A549 (cell line): ENCODE results near the gene KIF13A. TPM values are rescaled to one million over a fixed set of nuclear protein-coding genes. Genes with fewer than 3 reads are reported as not detected.
A peak's percentile ranks its signal among the peaks of the same experiment; 100 is the strongest.

Experiments
- ATAC-seq, 2 experiments: fragments of 200-7000 bp in 1 of 2; fragments of >200 bp in 1 of 2; cut with Nextera tagmentation in 1 of 2; cut with Tn5 transposase in 1 of 2; 3 replicates each; pipeline versions ENCODE4 v1.8.0 to v1.9.1; 2018 to 2020; ENCODE audit warnings: mild to moderate bottlenecking in 1 of 2, moderate library complexity in 1 of 2
- CTCF ChIA-PET: fragments of 300-600 bp; sonication (Branson Sonifier 250); formaldehyde crosslinking; extraction: SDS; loops from one replicate; lab custom pipeline; 2021; ENCODE audit warnings: antibody characterized with exemption, inconsistent platforms; lab: Yijun Ruan, JAX
- POLR2A ChIA-PET: fragments of 350-600 bp; formaldehyde crosslinking; extraction: SDS; loops from one replicate; lab custom pipeline; 2021; ENCODE audit warnings: antibody characterized with exemption, inconsistent platforms; lab: Yijun Ruan, JAX
- DNase-seq, 2 experiments: peaks; one replicate each; pipeline versions ENCODE4 v3.0.0 to v3.0.0-alpha.2; 2011 to 2016; ENCODE audit warnings: low read depth in 1 of 2, low spot score in 1 of 2
- FAIRE-seq: peaks from 2 replicates; lab custom pipeline; 2011; peaks lifted over from hg19 to GRCh38; lab: Jason Lieb, UNC
- H3K27ac ChIP-seq, 2 experiments: fragments of >200 bp; sonication (Bioruptor Twin); formaldehyde crosslinking; 3 replicates each; pipeline ENCODE4 v1.5.1; 2016 to 2017
- H3K4me1 ChIP-seq: fragments of >200 bp; sonication (Bioruptor Twin); formaldehyde crosslinking; 3 replicates; pipeline ENCODE4 v1.6.1; 2016
- H3K4me2 ChIP-seq: fragments of >200 bp; sonication (Bioruptor Twin); formaldehyde crosslinking; 3 replicates; pipeline ENCODE4 v1.6.1; 2016
- H3K4me3 ChIP-seq: fragments of >200 bp; sonication (Bioruptor Twin); formaldehyde crosslinking; 3 replicates; pipeline ENCODE4 v1.5.1; 2016
- H3K9me3 ChIP-seq: fragments of >200 bp; sonication (Bioruptor Twin); formaldehyde crosslinking; 3 replicates; pipeline ENCODE4 v1.6.1; 2016
- BCL3 ChIP-seq: fragments of >200 bp; sonication (Bioruptor Twin); formaldehyde crosslinking; IDR thresholded peaks from 3 replicates; pipeline ENCODE4 v1.6.1; 2016
- CBX2 ChIP-seq: fragments of 200-600 bp; sonication (generic); IDR thresholded peaks from 2 replicates; pipeline ENCODE4 v1.6.1; 2016; ENCODE audit warnings: low read depth, mild to moderate bottlenecking, borderline replicate concordance
- CBX8 ChIP-seq: fragments of 200-600 bp; sonication (generic); IDR thresholded peaks from 2 replicates; pipeline ENCODE4 v1.6.1; 2016
- CHD2 ChIP-seq: fragments of 150-350 bp; IDR thresholded peaks from 2 replicates; pipeline ENCODE4 v1.6.1; 2014; ENCODE audit warnings: low read length; ENCODE audit not compliant: partially characterized antibody
- CTCF ChIP-seq: fragments of >200 bp; sonication (Bioruptor Twin); formaldehyde crosslinking; IDR thresholded peaks from 3 replicates; pipeline ENCODE4 v1.5.1; 2016
- ELK1 ChIP-seq: fragments of 150-350 bp; IDR thresholded peaks from 2 replicates; pipeline ENCODE4 v1.6.1; 2014; ENCODE audit warnings: low read depth, mild to moderate bottlenecking, low read length
- ESRRA ChIP-seq: fragments of 150-350 bp; IDR thresholded peaks from 2 replicates; pipeline ENCODE4 v1.6.1; 2014; ENCODE audit warnings: mild to moderate bottlenecking, low read length, borderline replicate concordance
- FOSL2 ChIP-seq, 2 experiments: fragments of 450-650 bp in 1 of 2; fragments of >200 bp in 1 of 2; sonication (Bioruptor Twin) in 1 of 2; formaldehyde crosslinking; IDR thresholded peaks; 2 replicates each; pipeline versions ENCODE4 v1.5.0 to v1.6.1; 2016 to 2020; ENCODE audit warnings: mild to moderate bottlenecking in 1 of 2, moderate library complexity in 1 of 2
- HES2 ChIP-seq: fragments of >200 bp; sonication (Bioruptor Twin); formaldehyde crosslinking; IDR thresholded peaks from 2 replicates; pipeline ENCODE4 v1.6.1; 2016
- HEYL ChIP-seq: fragments of 250-450 bp; sonication (Bioruptor Pico); IDR thresholded peaks from 2 replicates; pipeline ENCODE4 v1.8.0; 2021; ENCODE audit warnings: mild to moderate bottlenecking, moderate library complexity
- HOXA7 ChIP-seq: fragments of 250-450 bp; sonication (Bioruptor Pico); IDR thresholded peaks from 2 replicates; pipeline ENCODE4 v1.5.0; 2020; ENCODE audit warnings: mild to moderate bottlenecking, moderate library complexity
- HOXB13 ChIP-seq: fragments of 250-450 bp; sonication (Bioruptor Pico); IDR thresholded peaks from 2 replicates; pipeline ENCODE4 v1.5.0; 2020; ENCODE audit warnings: low read depth, mild to moderate bottlenecking, moderate library complexity
- HOXB5 ChIP-seq: fragments of 250-450 bp; sonication (Bioruptor Pico); IDR thresholded peaks from 2 replicates; pipeline ENCODE4 v1.5.0; 2020; ENCODE audit warnings: mild to moderate bottlenecking, moderate library complexity
- JUNB ChIP-seq: fragments of >200 bp; sonication (Bioruptor Twin); formaldehyde crosslinking; IDR thresholded peaks from 2 replicates; pipeline ENCODE4 v1.6.1; 2016
- PHF8 ChIP-seq: fragments of 200-600 bp; sonication (generic); IDR thresholded peaks from 2 replicates; pipeline ENCODE4 v1.6.1; 2016; ENCODE audit warnings: low read depth, mild to moderate bottlenecking, antibody characterized with exemption, moderate library complexity, borderline replicate concordance
- RAD21 ChIP-seq, 2 experiments: fragments of >200 bp in 1 of 2; sonication (Bioruptor Twin) in 1 of 2; formaldehyde crosslinking in 1 of 2; IDR thresholded peaks in 1 of 2; conservative IDR thresholded peaks in 1 of 2; 2 replicates in 1 of 2; 3 replicates in 1 of 2; pipeline ENCODE4 v1.6.1; 2012 to 2018; ENCODE audit warnings: inconsistent platforms in 1 of 2
- REST ChIP-seq: fragments of 200-600 bp; sonication (generic); IDR thresholded peaks from 2 replicates; pipeline ENCODE4 v1.6.1; 2016; ENCODE audit warnings: antibody characterized with exemption, mild to moderate bottlenecking, moderate library complexity
- SREBF2 ChIP-seq: fragments of 450-650 bp; IDR thresholded peaks from 2 replicates; pipeline ENCODE4 v1.6.1; 2014; ENCODE audit warnings: mild to moderate bottlenecking, moderate library complexity
- TFCP2L1 ChIP-seq: fragments of 250-450 bp; sonication (Bioruptor Pico); IDR thresholded peaks from 2 replicates; pipeline ENCODE4 v1.5.0; 2021; ENCODE audit warnings: mild to moderate bottlenecking
- ZSCAN20 ChIP-seq: fragments of 250-450 bp; sonication (Bioruptor Pico); IDR thresholded peaks from 2 replicates; pipeline ENCODE4 v1.8.0; 2022; ENCODE audit warnings: mild to moderate bottlenecking, moderate library complexity
- WGBS: methylation state at CpG from one replicate; pipeline ENCODE4 v1.1.6; 2017; ENCODE audit errors: missing lambda C conversion rate; 5-methylcytosine and 5-hydroxymethylcytosine counted together
- polyA plus RNA-seq, 4 experiments: library from polyadenylated mRNA; depleted of rRNA in 3 of 4; stranded (reverse); fragments of >200 nt; fragmentation: RNase III in 1 of 4; extraction: RNeasy Plus Mini Kit Qiagen cat#74134 plus additional on column Dnase treatment in 1 of 4; gene quantifications; 2 replicates in 3 of 4; 3 replicates in 1 of 4; pipeline ENCODE4 v1.2.3, GENCODE V29; 2011 to 2017

Gene KIF13A
- polyA plus RNA-seq, 2 of the 4 experiments (the other 2 are of a cell fraction) = 30.2 to 39.4 TPM

- TF ChIP-seq CTCF (peak; percentile 15; the same call in 1 of the 3 replicates), JUNB (peak; percentile 60), HOXB13 (peak; percentile 79; the same call in 1 of the 2 replicates), HES2 (peak; percentile 94), CBX2 (no peak), CHD2 (no peak), ZSCAN20 (CRISPR knock-in tag) (peak; percentile 71; the same call in 1 of the 2 replicates), CBX8 (no peak), ESRRA (no peak), REST (no peak), HEYL (CRISPR knock-in tag) (0 out of 2 replicates have a peak, but pooled peaks have one; percentile 54), RAD21 (conservative IDR thresholded peaks at IDR 0.05 in 1 of 2, IDR thresholded peaks at IDR 0.05 in 1 of 2) (peak; percentile 42 to 48; a peak in 3 of 5 replicates), BCL3 (0 out of 3 replicates have a peak, but pooled peaks have one; percentile 43), HOXB5 (CRISPR knock-in tag) (peak; percentile 65; the same call in 1 of the 2 replicates), HOXA7 (CRISPR knock-in tag) (no peak)
Observed at GRCh38 chr6:17907406-17908229, 79.8 kb downstream of the KIF13A start (continued).

- ChIA-PET POLR2A (interaction anchor here (1.3 to 1.6 kb wide), 2 partner anchors 40 to 81 kb away, joined by 3 to 5 read pairs; no protein-coding TSS in a partner anchor), CTCF (interaction anchor here (1.4 kb wide), 1 partner anchor 73 kb away, joined by 6 read pairs; no protein-coding TSS in a partner anchor)
- Histone ChIP-seq H3K27ac (peak overlapping the region; percentile 95 to 99), H3K9me3 (no peaks in the 10 kb centered on the region), H3K4me2 (peak overlapping the region; percentile 63), H3K4me1 (peaks cover 53% of the 10 kb centered on the region), H3K4me3 (no peak overlapping the region)
- TF ChIP-seq PHF8 (no peak), TFCP2L1 (no peak), ELK1 (no peak), FOSL2 (IDR thresholded peaks at IDR 0.05) (peak; percentile 50), FOSL2 (CRISPR knock-in tag; IDR thresholded peaks at IDR 0.05) (peak; percentile 61), SREBF2 (no peak), JUNB (peak; percentile 65)
- peak in 1 of 2 experiments; percentile 14 for DNase-seq
- peak in 1 of 2 experiments; percentile 31; a peak in 2 of 6 replicates for ATAC-seq
- FAIRE-seq = no peak
- WGBS = 85% methylated on average over 2 of the region's 2 CpGs
Observed at GRCh38 chr6:17905611-17906592, 81.5 kb downstream of the KIF13A start.
